COLO829 (cell line): Measurements from ENCODE around the gene ANKRD36C.
"Not testable (repeated sequence)": the region's sequence is repeated elsewhere in the genome, so short reads cannot be mapped to it uniquely, and the experiment has no call there.

Experiments
- DNase-seq: peaks from one replicate; pipeline ENCODE4 v3.0.0; 2012; ENCODE audit warnings: low spot score

The ANKRD36C gene

GRCh38 chr2:95991351-95992094, at the start of gene ANKRD36C:
ANKRD36C (minus strand) TSS chr2:95991824; CDS start chr2:95991708, 116 bp downstream.
- DNase-seq: not testable (repeated sequence)

GRCh38 chr2:96035554-96035953, 43.9 kb upstream of the ANKRD36C start:
- not testable (repeated sequence) for DNase-seq

GRCh38 chr2:96034792-96035191, 43.2 kb upstream of the ANKRD36C start, which contains the start of gene GPAT2:
GPAT2 (minus strand) TSS chr2:96034916; CDS start chr2:96032359, 2,557 bp downstream.
- not testable (repeated sequence) for DNase-seq

GRCh38 chr2:96033997-96034396, 42.4 kb upstream of the ANKRD36C start:
- DNase-seq: not testable (repeated sequence)

- DNase-seq: not testable (repeated sequence)
Measured at GRCh38 chr2:96027725-96028325, 36.2 kb upstream of the ANKRD36C start.

GRCh38 chr2:96025755-96026154, 34.1 kb upstream of the ANKRD36C start:
- DNase-seq: not testable (repeated sequence)

GRCh38 chr2:96025194-96025492, 33.5 kb upstream of the ANKRD36C start:
- no peak for DNase-seq

- DNase-seq: no peak
Measured at GRCh38 chr2:96024336-96025193, 32.9 kb upstream of the ANKRD36C start.

GRCh38 chr2:96023701-96024100, 32.1 kb upstream of the ANKRD36C start:
- not testable (repeated sequence) for DNase-seq

- DNase-seq: peak; percentile 67
Measured at GRCh38 chr2:96022701-96023447, 31.2 kb upstream of the ANKRD36C start.

- not testable (repeated sequence) for DNase-seq
Measured at GRCh38 chr2:96022126-96022525, 30.5 kb upstream of the ANKRD36C start.

GRCh38 chr2:96021142-96021541, 29.5 kb upstream of the ANKRD36C start:
- not testable (repeated sequence) for DNase-seq

- not testable (repeated sequence) for DNase-seq
Measured at GRCh38 chr2:96019909-96020590, 28.4 kb upstream of the ANKRD36C start.

- DNase-seq: not testable (repeated sequence)
Measured at GRCh38 chr2:96016321-96016720, 24.7 kb upstream of the ANKRD36C start.

GRCh38 chr2:96012792-96013264, 21.2 kb upstream of the ANKRD36C start:
- not testable (repeated sequence) for DNase-seq

GRCh38 chr2:96012086-96012791, 20.6 kb upstream of the ANKRD36C start:
- DNase-seq: peak; percentile 26

- not testable (repeated sequence) for DNase-seq
Measured at GRCh38 chr2:96011129-96011455, 19.5 kb upstream of the ANKRD36C start.

- peak; percentile 20 for DNase-seq
Measured at GRCh38 chr2:96010320-96011128, 18.9 kb upstream of the ANKRD36C start.

GRCh38 chr2:96009833-96010232, 18.2 kb upstream of the ANKRD36C start:
- DNase-seq: not testable (repeated sequence)

GRCh38 chr2:96008051-96008450, 16.4 kb upstream of the ANKRD36C start:
- not testable (repeated sequence) for DNase-seq
